ENCODE results near the gene LYRM4.

The LYRM4 gene

GRCh38 chr6:5089481-5090438 lies 171.0 kb downstream of the LYRM4 start:
- no peaks in the 10 kb centered on the region for H3K36me3 ChIP-seq (replicated peaks; ENCODE audit: low read depth, low read length)
- TF ChIP-seq EZH2phosphoT487 (IDR thresholded peaks at IDR 0.05; ENCODE audit: low read depth) (no peak), CTCF (IDR thresholded peaks at IDR 0.05; ENCODE audit: low read depth, low read length) (no peak)
- H4K20me1 ChIP-seq (ENCODE audit: insufficient read depth, low read length): no peaks in the 10 kb centered on the region
- H3K27me3 ChIP-seq (ENCODE audit: low read depth, low read length): peaks cover 17% of the 10 kb centered on the region
- H3K4me2 ChIP-seq (ENCODE audit: low read length): peak overlapping the region; percentile 46
- no peak overlapping the region for H3K4me3 ChIP-seq (ENCODE audit: low read length)
- no peak overlapping the region for H3K27ac ChIP-seq (ENCODE audit: low read length)
- H2AFZ ChIP-seq (ENCODE audit: low read depth, low read length): no peak overlapping the region
- no peak overlapping the region for H3K9ac ChIP-seq (ENCODE audit: low read length)
- H3K79me2 ChIP-seq (ENCODE audit: low read length): no peaks in the 10 kb centered on the region
- H3K9me3 ChIP-seq (ENCODE audit: insufficient read depth, low read length): no peaks in the 10 kb centered on the region
- H3K4me1 ChIP-seq (ENCODE audit: low read length): peaks cover 21% of the 10 kb centered on the region

GRCh38 chr6:5088780-5089179 lies 172.0 kb downstream of the LYRM4 start:
- Histone ChIP-seq H3K27ac (ENCODE audit: low read length) (no peak overlapping the region), H3K4me3 (ENCODE audit: low read length) (no peak overlapping the region), H3K9ac (ENCODE audit: low read length) (no peak overlapping the region), H2AFZ (ENCODE audit: low read depth, low read length) (no peak overlapping the region), H3K79me2 (ENCODE audit: low read length) (no peaks in the 10 kb centered on the region), H3K4me1 (ENCODE audit: low read length) (peaks cover 21% of the 10 kb centered on the region), H3K4me2 (ENCODE audit: low read length) (no peak overlapping the region), H3K9me3 (ENCODE audit: insufficient read depth, low read length) (no peaks in the 10 kb centered on the region), H3K27me3 (ENCODE audit: low read depth, low read length) (peaks cover 17% of the 10 kb centered on the region), H3K36me3 (replicated peaks; ENCODE audit: low read depth, low read length) (no peaks in the 10 kb centered on the region), H4K20me1 (ENCODE audit: insufficient read depth, low read length) (no peaks in the 10 kb centered on the region)
- TF ChIP-seq CTCF (IDR thresholded peaks at IDR 0.05; ENCODE audit: low read depth, low read length) (no peak), EZH2phosphoT487 (IDR thresholded peaks at IDR 0.05; ENCODE audit: low read depth) (no peak)

- Histone ChIP-seq H3K27ac (ENCODE audit: low read length) (no peak overlapping the region), H3K36me3 (replicated peaks; ENCODE audit: low read depth, low read length) (no peaks in the 10 kb centered on the region), H3K4me2 (ENCODE audit: low read length) (no peak overlapping the region), H3K4me1 (ENCODE audit: low read length) (peaks cover 21% of the 10 kb centered on the region), H4K20me1 (ENCODE audit: insufficient read depth, low read length) (no peaks in the 10 kb centered on the region), H2AFZ (ENCODE audit: low read depth, low read length) (no peak overlapping the region), H3K79me2 (ENCODE audit: low read length) (no peaks in the 10 kb centered on the region), H3K4me3 (ENCODE audit: low read length) (no peak overlapping the region), H3K9ac (ENCODE audit: low read length) (no peak overlapping the region), H3K27me3 (ENCODE audit: low read depth, low read length) (peaks cover 17% of the 10 kb centered on the region), H3K9me3 (ENCODE audit: insufficient read depth, low read length) (no peaks in the 10 kb centered on the region)
- TF ChIP-seq EZH2phosphoT487 (IDR thresholded peaks at IDR 0.05; ENCODE audit: low read depth) (no peak), CTCF (IDR thresholded peaks at IDR 0.05; ENCODE audit: low read depth, low read length) (no peak)
Measured at GRCh38 chr6:5087389-5087788, 173.4 kb downstream of the LYRM4 start.

- Histone ChIP-seq H2AFZ (ENCODE audit: low read depth, low read length) (no peak overlapping the region), H4K20me1 (ENCODE audit: insufficient read depth, low read length) (no peaks in the 10 kb centered on the region), H3K4me1 (ENCODE audit: low read length) (peaks cover 14% of the 10 kb centered on the region), H3K4me3 (ENCODE audit: low read length) (no peak overlapping the region), H3K4me2 (ENCODE audit: low read length) (no peak overlapping the region), H3K9me3 (ENCODE audit: insufficient read depth, low read length) (no peaks in the 10 kb centered on the region), H3K9ac (ENCODE audit: low read length) (no peak overlapping the region), H3K36me3 (replicated peaks; ENCODE audit: low read depth, low read length) (no peaks in the 10 kb centered on the region), H3K27me3 (ENCODE audit: low read depth, low read length) (peaks cover 10% of the 10 kb centered on the region), H3K79me2 (ENCODE audit: low read length) (no peaks in the 10 kb centered on the region), H3K27ac (ENCODE audit: low read length) (no peak overlapping the region)
- TF ChIP-seq EZH2phosphoT487 (IDR thresholded peaks at IDR 0.05; ENCODE audit: low read depth): no peak
- TF ChIP-seq CTCF (IDR thresholded peaks at IDR 0.05; ENCODE audit: low read depth, low read length): no peak
Measured at GRCh38 chr6:5086294-5086890, 174.4 kb downstream of the LYRM4 start.
